8988T (cell line): ENCODE data around the gene OR2AG2.

Source experiments
- DNase-seq: peaks from one replicate; pipeline ENCODE4 v3.0.0; 2011

Gene OR2AG2

GRCh38 chr11:6738590-6738989 lies 33.2 kb downstream of the OR2AG2 start:
- no peak for DNase-seq

DNA sequence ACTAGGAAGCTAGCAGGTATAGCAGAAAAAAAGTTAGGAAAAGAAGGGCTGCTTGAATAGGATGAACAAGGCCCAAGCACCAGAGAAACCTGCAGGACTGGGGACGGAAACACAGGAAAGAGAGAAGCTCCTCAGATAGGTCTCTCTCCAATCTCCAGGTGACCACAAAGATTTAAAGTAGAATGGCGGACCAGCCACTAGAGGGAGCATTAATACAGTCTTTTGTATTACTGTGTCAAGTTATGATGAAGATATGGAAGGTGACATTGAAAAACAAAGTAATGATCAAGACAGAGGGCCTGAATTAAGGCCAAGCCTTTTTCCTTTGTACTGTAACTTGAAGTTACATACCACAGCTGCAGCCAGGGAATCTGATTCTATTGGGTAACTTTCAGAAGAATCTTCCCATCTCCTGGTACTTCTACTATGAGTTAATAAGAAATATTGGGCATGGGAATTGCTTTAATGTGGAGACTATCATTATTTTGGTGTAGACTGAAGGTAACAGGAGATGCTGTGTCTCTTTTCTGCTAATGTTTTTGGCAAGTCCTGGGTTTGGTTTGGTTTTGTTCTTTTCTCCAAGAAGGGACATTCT lies 33.8 kb downstream of the OR2AG2 start:
- DNase-seq, result peak; percentile 32

DNA sequence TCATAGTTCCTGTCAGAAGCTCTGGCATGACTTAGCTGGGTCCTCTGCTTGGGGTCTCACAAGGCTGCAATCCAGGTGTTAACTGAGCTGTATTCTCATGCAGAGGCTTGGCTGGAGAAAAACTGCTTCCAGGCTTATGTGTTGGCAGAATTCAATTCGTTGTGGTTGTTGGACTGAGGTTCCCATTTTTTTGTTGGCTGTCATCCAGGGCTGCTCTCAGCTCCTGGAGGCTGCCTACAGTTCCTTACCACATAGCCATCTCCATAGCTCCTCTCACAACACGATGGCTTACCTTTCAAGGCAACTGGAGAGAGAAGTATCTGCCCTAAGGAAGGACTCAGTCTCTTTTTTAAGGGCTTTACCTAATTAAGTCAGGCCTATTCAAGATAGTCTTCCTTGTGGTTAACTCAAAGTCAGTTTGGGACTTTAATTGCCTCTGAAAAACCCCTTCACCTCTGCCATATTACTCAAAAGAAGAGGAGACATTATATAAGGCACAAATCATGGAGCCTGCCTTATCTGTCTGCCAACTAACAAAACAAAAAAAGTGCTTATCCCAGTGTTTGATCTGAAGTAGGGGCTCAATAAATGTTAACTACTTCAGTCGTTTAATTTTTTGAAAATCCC lies 35.2 kb downstream of the OR2AG2 start:
- DNase-seq, result no peak

GRCh38 chr11:6735306-6735705 lies 36.5 kb downstream of the OR2AG2 start:
- no peak for DNase-seq

DNA sequence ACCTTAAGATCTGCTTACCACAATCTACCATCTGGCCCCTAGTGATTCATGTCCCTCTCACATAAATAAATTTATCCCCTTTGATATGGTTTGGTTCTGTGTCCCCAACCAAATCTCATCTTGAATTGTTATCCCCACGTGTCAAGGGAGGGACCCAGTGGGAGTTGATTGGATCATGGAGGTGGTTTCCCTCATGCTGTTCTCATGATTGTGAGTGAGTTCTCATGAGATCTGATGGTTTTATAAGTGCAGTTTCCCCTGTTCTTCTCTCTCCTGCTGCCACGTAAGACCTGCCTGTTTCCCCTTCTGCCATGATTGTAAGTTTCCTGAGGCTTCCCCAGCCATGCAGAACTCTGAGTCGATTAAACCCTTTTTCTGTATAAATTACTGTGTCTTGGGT lies 37.2 kb downstream of the OR2AG2 start:
- DNase-seq, result no peak

DNA sequence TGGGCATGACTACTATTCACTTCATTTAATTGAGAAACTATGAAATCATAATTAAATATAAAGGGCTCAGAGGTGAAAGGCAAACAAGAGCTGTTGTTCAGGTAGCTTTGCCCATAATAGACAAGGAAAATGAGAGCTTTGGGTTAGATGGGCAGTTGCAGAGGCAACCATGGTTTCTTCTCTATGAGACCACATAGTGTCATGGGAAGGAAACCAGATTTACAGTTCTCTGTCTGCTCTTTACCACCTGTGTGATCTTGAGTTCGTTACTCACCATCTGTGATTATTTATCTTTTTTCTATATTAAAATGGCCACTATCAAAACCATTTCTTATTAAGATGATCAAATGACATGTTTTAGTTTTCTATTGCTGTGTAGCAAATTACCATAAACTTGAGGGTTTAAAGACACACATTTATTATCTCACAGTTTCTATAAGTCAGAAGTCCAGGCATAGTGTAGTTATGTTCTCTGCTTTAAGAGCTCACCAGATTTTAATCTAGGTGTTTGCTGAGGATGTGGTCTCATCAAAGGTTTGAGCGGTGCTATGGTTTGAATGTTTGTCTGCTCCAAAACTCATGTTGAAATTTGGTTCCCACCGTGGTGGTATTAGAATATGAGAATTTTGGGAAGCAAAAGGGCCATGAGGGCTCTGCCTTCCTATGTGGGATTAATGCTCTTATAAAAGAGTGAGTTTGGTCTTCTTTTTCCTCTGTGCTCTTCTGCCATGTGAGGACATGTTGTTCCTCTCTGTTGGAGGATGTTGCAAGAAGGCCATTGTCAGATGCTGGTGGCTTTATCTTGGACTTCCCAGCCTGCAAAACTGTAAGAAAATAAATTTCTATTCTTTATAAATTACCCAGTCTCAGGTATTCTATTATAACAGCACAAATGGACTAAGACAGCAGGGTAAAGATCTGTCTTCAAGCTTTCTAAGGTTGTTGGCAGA lies 38.2 kb downstream of the OR2AG2 start:
- DNase-seq, result no peak

- no peak for DNase-seq
Measured at GRCh38 chr11:6727971-6728760, 43.6 kb downstream of the OR2AG2 start.

DNA sequence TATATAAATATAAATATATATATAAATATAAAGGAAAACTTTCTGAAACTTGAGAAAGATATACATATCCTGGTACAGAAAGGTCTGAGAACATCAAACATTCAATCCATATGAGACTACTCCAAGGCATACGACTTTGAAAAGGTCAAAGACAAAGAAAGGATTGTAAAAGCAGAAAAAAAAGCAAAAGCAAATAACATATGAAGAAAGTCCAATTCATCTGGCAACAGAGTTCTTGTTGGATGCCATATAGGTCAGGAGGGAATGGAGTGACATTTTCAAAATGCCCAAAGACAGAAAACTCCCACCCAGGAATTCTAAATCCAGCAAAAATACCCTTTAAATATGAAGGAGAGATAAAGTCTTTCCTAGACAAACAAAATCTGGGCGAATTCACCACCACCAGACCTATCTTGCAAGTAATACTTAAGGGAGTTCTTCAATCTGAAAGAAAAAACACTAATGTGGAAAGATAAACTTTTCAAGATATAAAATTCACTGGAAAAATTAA lies 46.3 kb downstream of the OR2AG2 start:
- DNase-seq, result no peak

DNA sequence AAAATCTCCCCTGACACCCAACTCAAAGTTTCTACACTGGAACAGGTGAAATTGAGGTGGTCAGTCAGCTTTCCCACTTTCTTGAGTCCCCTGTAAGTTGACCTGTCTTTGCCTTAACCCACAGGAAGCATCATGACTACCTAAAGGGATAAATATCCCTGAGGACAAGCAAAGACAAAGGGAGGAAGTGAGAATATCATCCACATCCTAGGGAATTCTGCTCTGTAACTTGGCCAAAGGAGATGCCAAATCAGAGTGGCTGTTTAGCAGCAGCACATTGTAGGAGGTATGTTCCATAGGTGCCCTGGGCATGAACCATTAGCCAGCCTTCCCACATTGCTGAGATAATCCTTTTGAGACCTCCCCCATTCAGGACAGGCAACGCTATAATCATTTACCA lies 47.8 kb downstream of the OR2AG2 start:
- DNase-seq, result no peak

DNA sequence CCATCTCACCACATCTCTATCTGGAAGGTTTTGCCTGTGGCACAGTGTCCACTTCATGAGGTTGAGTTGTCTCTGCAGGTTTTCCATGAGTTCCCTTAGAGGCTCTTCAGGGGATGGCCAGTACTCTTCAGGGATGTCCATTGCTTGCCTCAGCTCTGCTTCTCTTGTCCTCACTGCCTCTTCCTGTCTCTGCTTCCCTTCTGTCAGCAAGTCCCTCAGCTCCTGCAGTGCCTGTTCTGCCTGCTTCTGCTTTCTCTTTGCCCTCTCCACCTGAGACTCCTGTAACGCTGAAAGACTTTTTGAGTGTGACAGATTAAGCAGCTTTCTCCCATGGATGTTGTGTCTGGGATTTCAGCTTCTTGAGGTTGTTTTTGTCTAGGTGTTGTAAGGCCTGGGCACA lies 50.4 kb downstream of the OR2AG2 start:
- no peak for DNase-seq

DNA sequence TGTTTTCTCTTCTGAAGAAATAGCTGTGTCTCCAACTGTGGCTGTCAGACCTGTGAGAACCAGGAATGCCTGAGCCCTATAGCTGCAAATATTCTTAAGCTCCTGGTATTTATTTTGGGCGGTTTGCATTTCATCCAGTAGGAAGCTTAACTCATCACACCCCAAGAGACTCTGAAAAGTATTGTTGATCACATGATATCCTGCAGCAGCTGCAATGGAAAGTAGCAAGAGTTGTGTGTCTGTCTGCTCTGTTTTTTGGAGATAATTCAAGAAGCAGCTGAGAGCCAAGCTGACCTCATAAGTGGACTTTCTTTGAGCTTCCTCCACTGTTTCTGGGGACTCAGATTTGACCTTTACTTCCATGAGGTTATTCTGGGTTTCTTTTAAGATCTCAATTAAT lies 52.2 kb downstream of the OR2AG2 start:
- no peak for DNase-seq

GRCh38 chr11:6717426-6717825 lies 54.4 kb downstream of the OR2AG2 start:
- no peak for DNase-seq
